ENCODE results near the gene OR2T1.
"Not testable (repeated sequence)": the region's sequence is repeated elsewhere in the genome, so short reads cannot be mapped to it uniquely, and the experiment has no call there.

The OR2T1 gene

GRCh38 chr1:248402748-248403147 is at the start of gene OR2T1:
Gene OR2T1 (plus strand): TSS chr1:248403048. CDS start chr1:248406148, 3,100 bp downstream.
- no peak for DNase-seq

- DNase-seq, result no peak
Observed at GRCh38 chr1:248359415-248359814, 43.4 kb upstream of the OR2T1 start.

- no peak for DNase-seq
Observed at GRCh38 chr1:248361121-248361715, 41.6 kb upstream of the OR2T1 start, which contains the start of gene OR2T4. Gene OR2T4 (plus strand): TSS chr1:248361665. CDS start chr1:248361665, 0 bp downstream.

GRCh38 chr1:248366609-248367008 is 36.2 kb upstream of the OR2T1 start:
- DNase-seq, result no peak

GRCh38 chr1:248372394-248372793 is 30.5 kb upstream of the OR2T1 start:
- DNase-seq, result no peak

GRCh38 chr1:248373761-248374160 is 29.1 kb upstream of the OR2T1 start:
- no peak for DNase-seq

GRCh38 chr1:248375446-248375845 is 27.4 kb upstream of the OR2T1 start, which contains the start of gene OR2T6:
Gene OR2T6 (plus strand): TSS chr1:248375746. CDS start chr1:248387609, 11,863 bp downstream.
- no peak for DNase-seq

- DNase-seq, result no peak
Observed at GRCh38 chr1:248376916-248377315, 25.9 kb upstream of the OR2T1 start.

- DNase-seq, result no peak
Observed at GRCh38 chr1:248380854-248381253, 22.0 kb upstream of the OR2T1 start.

GRCh38 chr1:248388426-248388825 is 14.4 kb upstream of the OR2T1 start:
- DNase-seq, result no peak

GRCh38 chr1:248393050-248393449 is 9.8 kb upstream of the OR2T1 start:
- DNase-seq, result no peak

GRCh38 chr1:248404024-248404423 is 1.2 kb downstream of the OR2T1 start:
- DNase-seq, result no peak

- DNase-seq, result no peak
Observed at GRCh38 chr1:248406721-248407692, 4.2 kb downstream of the OR2T1 start.

GRCh38 chr1:248416226-248416625 is 13.4 kb downstream of the OR2T1 start:
- DNase-seq, result no peak

- DNase-seq, result no peak
Observed at GRCh38 chr1:248417854-248418253, 15.0 kb downstream of the OR2T1 start.

- DNase-seq, result no peak
Observed at GRCh38 chr1:248421384-248421783, 18.5 kb downstream of the OR2T1 start.

GRCh38 chr1:248427526-248428191 is 24.8 kb downstream of the OR2T1 start:
- not testable (repeated sequence) for DNase-seq

GRCh38 chr1:248428192-248428533 is 25.3 kb downstream of the OR2T1 start:
- not testable (repeated sequence) for DNase-seq

- not testable (repeated sequence) for DNase-seq
Observed at GRCh38 chr1:248431683-248432082, 28.8 kb downstream of the OR2T1 start.

- DNase-seq, result not testable (repeated sequence)
Observed at GRCh38 chr1:248432201-248432600, 29.4 kb downstream of the OR2T1 start.

GRCh38 chr1:248433811-248434415 is 31.1 kb downstream of the OR2T1 start:
- not testable (repeated sequence) for DNase-seq

- DNase-seq, result not testable (repeated sequence)
Observed at GRCh38 chr1:248434913-248435312, 32.1 kb downstream of the OR2T1 start.

- not testable (repeated sequence) for DNase-seq
Observed at GRCh38 chr1:248436303-248436702, 33.5 kb downstream of the OR2T1 start.

All from NCI-H1092 (cell line).